ENCODE measurements around the gene PNPLA7.
"Not testable (repeated sequence)": the region's sequence is repeated elsewhere in the genome, so short reads cannot be mapped to it uniquely, and the experiment has no call there.

PNPLA7 gene

GRCh38 chr9:137478962-137479861, 71.0 kb downstream of the PNPLA7 start:
- no peak for DNase-seq (ENCODE audit: low read depth)

GRCh38 chr9:137478613-137478961, 71.6 kb downstream of the PNPLA7 start:
- DNase-seq (ENCODE audit: low read depth) = no peak

DNA sequence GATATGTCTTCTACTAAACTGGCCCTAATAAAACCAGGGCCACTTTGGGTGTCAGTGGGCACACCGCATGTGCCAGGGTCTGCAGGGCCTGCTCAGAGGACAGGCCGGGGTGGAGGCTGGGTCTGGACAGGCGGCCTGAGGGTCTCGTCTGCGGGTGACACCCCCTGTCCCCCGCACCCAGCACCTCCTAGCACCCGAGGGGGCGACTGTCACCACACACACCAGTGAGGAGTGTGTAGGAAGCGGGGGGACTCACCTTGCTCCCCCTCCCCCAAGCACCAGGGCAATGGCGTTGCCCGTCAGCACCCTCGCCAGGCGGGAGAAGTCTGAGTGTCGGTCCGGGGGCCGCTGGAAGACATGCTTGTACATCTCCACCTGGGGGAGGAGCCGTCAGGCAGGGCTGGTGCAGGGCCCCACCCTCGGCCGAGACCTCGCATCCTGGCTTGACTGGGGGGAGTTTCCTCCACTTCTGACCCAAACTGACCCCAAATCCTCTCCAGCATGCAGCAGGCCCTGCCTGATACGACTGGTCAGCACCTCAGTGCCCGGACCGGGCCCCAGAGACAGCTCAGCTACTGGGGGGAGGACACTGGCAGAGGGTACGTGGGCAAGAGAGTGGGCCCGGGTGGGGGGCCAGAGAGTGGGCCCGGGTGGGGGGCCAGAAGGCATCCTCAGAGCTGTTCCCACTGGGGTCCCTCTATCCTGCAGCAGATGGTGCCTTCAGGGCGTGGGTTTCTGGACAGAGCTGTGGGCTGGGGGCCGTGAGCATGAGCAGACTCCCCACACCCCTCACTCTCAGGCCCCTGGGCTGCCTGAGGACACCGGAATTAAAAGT, 72.2 kb downstream of the PNPLA7 start:
- no peak for DNase-seq (ENCODE audit: low read depth)

DNA sequence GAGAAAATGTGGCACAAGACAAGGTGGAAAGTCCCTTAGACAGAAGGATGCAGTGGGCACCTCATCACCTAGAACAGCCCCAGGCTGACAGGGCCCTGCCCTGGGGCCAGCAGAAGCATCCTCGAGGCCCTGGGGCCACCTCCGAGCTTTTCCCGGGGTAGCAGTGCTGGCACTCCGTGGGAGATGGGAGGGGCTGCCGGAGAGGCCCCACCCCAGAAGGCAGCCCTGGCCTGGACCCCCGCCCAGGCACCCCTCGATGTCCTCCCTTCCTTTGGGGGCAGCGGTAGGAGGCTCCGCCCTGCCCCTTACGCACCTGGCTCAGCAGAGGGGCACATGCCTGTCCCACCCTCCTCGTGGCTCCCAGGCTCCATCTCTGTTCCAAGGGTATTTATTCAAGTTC, 73.3 kb downstream of the PNPLA7 start:
- DNase-seq (ENCODE audit: low read depth) = no peak

- no peak for DNase-seq (ENCODE audit: low read depth)
Observed at GRCh38 chr9:137475666-137476065, 74.5 kb downstream of the PNPLA7 start.

DNA sequence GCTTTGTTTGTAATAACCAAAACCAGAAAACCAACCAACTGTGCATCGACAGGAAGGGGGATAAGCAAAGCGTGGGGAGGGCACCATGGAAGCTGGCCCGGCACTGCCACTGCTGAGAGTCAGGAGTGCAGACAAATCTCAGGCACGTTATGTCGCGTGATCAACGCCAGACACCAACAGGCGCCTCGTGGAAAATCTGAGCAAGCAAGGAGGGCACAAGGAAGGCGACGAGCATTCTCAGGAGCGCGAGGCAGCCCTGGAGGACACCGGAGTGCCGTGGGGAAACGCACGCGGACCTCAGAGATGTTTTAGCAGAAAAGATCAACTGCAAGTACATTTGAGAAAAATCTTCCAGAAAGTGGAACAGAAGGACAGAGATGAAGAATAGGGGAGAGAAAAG, 75.9 kb downstream of the PNPLA7 start:
- no peak for DNase-seq (ENCODE audit: low read depth)

- DNase-seq (ENCODE audit: low read depth) = no peak
Observed at GRCh38 chr9:137470785-137471184, 79.4 kb downstream of the PNPLA7 start.

- DNase-seq (ENCODE audit: low read depth) = no peak
Observed at GRCh38 chr9:137467896-137468295, 82.3 kb downstream of the PNPLA7 start.

- DNase-seq (ENCODE audit: low read depth) = no peak
Observed at GRCh38 chr9:137467161-137467581, 83.0 kb downstream of the PNPLA7 start.

DNA sequence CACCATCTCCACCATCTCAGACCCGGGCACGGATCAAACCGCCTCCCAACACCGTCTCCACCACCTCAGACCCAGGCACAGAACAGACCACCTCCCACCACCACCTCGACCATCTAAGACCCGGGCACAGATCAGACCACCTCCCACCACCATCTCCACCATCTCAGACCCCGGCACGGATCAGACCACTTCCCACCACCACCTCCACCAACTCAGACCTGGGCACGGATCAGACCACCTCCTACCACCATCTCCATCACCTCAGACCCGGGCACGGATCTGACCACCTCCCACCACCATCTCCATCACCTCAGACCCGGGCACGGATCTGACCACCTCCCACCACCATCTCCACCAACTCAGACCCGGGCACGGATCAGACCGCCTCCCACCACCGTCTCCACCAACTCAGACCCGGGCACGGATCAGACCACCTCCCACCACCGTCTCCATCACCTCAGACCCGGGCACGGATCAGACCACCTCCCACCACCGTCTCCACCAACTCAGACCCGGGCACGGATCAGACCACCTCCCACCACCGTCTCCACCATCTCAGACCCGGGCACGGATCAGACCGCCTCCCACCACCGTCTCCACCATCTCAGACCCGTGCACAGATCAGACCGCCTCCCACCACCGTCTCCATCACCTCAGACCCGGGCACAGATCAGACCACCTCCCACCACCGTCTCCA, 83.7 kb downstream of the PNPLA7 start:
- DNase-seq (ENCODE audit: low read depth) = not testable (repeated sequence)

DNA sequence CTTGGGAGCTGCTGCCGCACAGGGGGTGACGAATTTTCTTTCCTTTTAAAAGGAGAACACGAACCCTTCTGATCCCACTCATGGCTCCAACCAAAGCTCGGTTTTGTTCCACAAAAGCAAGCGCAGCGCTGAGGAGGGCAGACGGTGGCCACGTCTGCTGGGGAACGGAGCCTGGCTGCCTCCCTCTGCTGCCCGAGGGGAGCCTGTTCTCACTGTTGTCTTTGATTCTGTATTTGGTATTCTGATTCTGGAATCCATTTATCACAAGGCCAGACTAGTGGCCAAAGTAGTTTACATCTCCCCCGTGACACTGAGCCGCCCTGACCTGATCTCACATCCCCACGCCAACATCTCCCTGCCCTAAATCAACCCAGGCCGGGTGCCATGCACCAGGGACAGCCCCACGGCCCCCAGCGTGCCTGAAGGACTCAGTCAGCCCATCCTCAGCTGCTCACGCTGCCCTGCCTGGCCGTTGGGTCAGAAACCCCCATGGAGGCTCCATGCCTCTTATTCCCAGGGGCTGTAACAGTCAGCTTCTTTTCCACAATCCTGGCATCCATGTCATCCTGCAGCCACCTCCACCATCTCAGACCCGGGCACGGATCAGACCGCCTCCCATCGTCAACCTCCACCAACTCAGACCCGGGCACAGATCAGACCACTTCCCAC, 84.3 kb downstream of the PNPLA7 start:
- no peak for DNase-seq (ENCODE audit: low read depth)

DNA sequence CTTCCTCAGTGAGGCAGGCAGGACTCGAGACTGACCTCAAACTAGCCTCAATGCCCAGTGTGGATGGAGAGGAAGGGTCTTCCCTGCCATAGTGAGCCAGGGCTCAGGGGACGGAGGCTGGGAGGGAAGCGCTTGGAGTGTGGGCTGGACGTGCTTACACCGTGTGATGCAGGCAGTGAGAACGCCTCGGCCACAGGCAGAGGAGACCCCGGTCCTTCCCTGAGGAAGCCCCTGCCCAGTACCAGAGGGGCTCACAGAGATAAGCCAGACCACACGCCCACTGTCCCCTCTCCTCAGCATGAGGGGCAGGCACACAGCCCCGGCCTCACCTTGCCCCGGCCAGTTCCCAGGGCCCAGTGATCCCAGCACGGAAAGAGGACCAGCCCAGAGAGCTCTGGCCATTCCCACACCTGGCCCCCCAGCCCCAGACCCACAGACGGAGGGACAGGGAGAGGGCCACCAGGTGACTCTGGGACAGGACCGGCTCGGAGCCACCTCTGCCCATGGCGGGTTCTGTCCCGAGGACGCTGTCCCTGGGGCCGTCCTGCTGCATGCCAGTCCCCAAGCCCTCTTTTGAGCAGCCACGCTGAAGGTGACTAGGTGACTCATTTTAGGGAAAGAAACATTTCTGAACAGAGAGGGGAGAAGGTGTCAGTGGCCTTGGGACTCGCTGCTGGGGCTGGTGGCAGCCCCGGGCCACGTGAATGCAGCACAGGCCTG, 85.0 kb downstream of the PNPLA7 start:
- DNase-seq (ENCODE audit: low read depth) = no peak

DNA sequence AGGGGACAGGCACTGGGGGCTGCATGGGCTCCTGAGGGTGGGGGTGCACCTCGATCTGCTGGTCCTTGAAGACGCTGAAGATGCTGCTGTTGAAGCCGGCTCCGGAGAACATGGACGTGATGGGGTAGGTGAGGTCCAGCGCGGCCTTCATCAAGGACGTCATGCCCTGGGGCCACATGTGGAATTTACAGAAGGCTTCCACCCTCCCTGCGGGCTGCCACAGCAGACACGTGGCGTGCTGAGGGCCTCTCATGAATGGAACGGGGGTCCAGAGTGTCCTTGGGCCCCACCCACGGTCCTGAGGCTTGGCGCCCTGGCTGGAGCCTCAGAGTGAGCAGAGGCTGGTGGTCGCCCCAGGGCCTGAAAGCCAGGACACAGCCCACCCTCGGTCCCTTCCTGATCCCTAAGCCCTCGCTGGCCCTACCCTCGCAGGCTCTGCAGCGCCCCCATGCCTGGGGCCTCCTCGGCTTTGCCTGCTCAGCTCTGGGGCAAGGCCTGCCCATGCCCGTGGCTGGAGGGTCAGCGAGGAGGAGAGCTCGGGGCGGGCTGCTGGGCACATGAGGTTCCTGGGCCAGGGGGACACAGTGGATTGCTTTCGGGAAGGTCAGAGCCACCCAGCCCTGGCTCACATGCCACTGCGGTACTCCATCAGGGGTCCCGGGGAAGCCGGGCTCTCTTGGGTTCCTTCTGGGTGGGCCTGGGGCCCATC, 85.8 kb downstream of the PNPLA7 start:
- DNase-seq (ENCODE audit: low read depth) = no peak

GRCh38 chr9:137463931-137464290, 86.3 kb downstream of the PNPLA7 start:
- no peak for DNase-seq (ENCODE audit: low read depth)

GRCh38 chr9:137462986-137463930, 86.9 kb downstream of the PNPLA7 start:
- DNase-seq (ENCODE audit: low read depth) = no peak

DNA sequence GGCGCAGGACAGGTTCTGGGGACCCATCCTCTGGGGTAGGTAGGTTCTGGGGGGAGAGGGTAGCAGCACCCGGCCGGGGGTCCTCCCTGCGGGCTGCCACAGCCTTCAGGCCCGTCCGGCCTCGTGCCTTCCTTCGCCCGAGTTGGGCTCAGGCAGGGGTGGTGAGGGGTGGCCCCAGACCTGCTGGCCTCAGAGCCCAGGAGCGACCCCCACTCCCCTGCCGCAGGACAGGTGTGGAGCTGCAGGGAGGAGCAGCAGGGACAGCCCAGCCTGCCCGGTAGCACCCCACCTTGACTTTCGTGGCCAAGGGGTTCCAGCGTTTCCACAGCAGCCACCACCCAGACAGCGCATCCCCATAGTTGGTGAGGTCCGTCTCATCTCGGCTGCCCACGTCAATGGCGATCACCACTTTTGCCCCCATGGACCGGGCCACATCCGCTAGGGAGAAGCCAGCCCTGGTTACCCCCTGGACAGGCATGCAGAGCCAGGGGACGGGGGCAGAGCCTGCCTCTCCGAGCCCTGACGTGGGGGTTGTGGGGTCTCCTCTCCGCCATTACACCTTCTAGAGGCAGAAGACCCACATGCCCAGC, 87.7 kb downstream of the PNPLA7 start:
- DNase-seq (ENCODE audit: low read depth) = no peak

DNA sequence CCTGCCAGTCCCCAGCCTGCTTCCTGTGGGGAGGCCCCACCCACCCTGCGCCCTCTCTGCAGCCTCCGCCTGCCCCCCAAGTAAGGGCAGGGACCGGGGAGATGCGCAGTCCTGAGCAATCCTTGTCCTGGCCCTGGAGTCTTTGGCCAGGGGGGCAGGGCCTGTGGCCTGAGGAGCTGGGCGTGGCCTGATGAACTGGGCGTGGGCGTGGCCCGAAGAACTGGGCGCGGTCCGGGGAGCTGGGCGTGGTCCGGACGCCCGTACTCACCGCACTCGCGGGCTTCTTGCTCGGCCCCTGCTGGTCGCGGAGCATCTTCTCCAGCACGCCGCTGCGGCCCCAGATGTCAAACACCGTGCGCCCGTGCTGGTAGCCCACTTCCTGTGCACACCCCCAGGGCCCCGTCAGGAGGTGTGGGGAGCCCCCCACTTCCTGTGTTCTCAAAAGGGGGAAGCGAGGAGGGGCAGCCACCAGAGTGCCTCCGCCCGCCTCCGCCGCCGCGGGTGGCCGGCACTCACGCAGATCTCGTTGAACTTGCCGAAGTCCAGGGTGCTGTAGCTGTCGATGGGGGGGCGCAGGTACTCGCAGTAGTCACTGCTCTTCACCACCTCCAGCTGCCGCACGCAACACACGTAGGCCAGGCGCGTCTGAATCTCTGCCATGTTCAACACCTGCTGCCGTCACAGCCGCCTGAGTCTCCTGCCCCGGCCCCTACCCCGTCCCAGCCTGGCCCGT, 88.4 kb downstream of the PNPLA7 start:
- DNase-seq (ENCODE audit: low read depth) = no peak

DNA sequence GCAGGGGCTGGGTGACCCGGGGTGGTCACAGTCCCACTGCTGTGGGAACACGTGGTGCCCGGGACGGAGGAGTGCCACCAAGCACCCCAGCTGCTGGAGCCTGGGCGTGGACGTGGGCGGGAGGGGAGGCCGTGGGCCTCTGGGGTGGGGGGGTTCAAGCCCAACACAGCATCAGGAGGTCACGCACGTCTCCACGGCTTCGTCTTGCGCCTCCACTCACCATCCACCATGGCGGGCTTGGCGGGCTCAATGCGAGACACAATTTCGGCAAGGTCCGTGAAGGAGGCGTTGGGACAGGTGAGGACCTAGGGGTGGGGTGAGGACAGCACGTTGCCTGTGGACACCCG, 88.9 kb downstream of the PNPLA7 start:
- DNase-seq (ENCODE audit: low read depth) = no peak

Measured in non-pigmented ciliary epithelial cell (primary cell).